ENCODE measurements around the gene LILRB2.
"Not testable (repeated sequence)": the region's sequence is repeated elsewhere in the genome, so short reads cannot be mapped to it uniquely, and the experiment has no call there.

The LILRB2 gene

GRCh38 chr19:54281007-54281728 is at the start of gene LILRB2:
LILRB2 (minus strand) TSS chr19:54281110; CDS start chr19:54280496, 614 bp downstream.
- ATAC-seq, result no peak
- no peak for DNase-seq

GRCh38 chr19:54329476-54330165 is 48.7 kb upstream of the LILRB2 start:
- no peak for ATAC-seq
- DNase-seq, result no peak

- DNase-seq, ATAC-seq: not testable (repeated sequence)
These were observed 47.9 kb upstream of the LILRB2 start for GRCh38 chr19:54328781-54329180.

- no peak for DNase-seq
- no peak for ATAC-seq
These were observed 44.7 kb upstream of the LILRB2 start for GRCh38 chr19:54325631-54326030.

GRCh38 chr19:54325194-54325621 is 44.3 kb upstream of the LILRB2 start:
- peak; percentile 48 for DNase-seq
- peak; percentile 48 for ATAC-seq

GRCh38 chr19:54324071-54324470 is 43.2 kb upstream of the LILRB2 start:
- ATAC-seq, result no peak
- no peak for DNase-seq

- not testable (repeated sequence) for ATAC-seq
These were observed 42.0 kb upstream of the LILRB2 start for GRCh38 chr19:54322934-54323333.

GRCh38 chr19:54322295-54322694 is 41.4 kb upstream of the LILRB2 start:
- DNase-seq, ATAC-seq: not testable (repeated sequence)

More at GRCh38 chr19:54322934-54323333, 42.0 kb upstream of the LILRB2 start:
- not testable (repeated sequence) for DNase-seq

GRCh38 chr19:54319892-54320670 is 39.2 kb upstream of the LILRB2 start:
- DNase-seq (no peak), ATAC-seq (no peak)

- ATAC-seq (no peak), DNase-seq (no peak)
These were observed 38.1 kb upstream of the LILRB2 start for GRCh38 chr19:54319049-54319448.

GRCh38 chr19:54317965-54318240 is 37.0 kb upstream of the LILRB2 start:
- no peak for DNase-seq
- ATAC-seq, result no peak

GRCh38 chr19:54317108-54317964 is 36.4 kb upstream of the LILRB2 start:
- DNase-seq, result no peak
- no peak for ATAC-seq

- no peak for ATAC-seq
- DNase-seq, result no peak
These were observed 35.8 kb upstream of the LILRB2 start for GRCh38 chr19:54316746-54317107.

- ATAC-seq, result no peak
These were observed 35.0 kb upstream of the LILRB2 start for GRCh38 chr19:54315956-54316355.

GRCh38 chr19:54312436-54313377 is 31.8 kb upstream of the LILRB2 start, which contains the start of gene LILRA5:
LILRA5 (minus strand) TSS chr19:54313166; CDS start chr19:54313019, 147 bp downstream.
- peak; percentile 40 for ATAC-seq

More at GRCh38 chr19:54315956-54316355, 35.0 kb upstream of the LILRB2 start:
- DNase-seq, result no peak

GRCh38 chr19:54312011-54312410 is 31.1 kb upstream of the LILRB2 start:
- no peak for DNase-seq
- no peak for ATAC-seq

More at GRCh38 chr19:54312436-54313377, 31.8 kb upstream of the LILRB2 start, which contains the start of gene LILRA5:
- no peak for DNase-seq

- no peak for ATAC-seq
These were observed 30.6 kb upstream of the LILRB2 start for GRCh38 chr19:54311486-54311885.

GRCh38 chr19:54310543-54310942 is 29.6 kb upstream of the LILRB2 start:
- no peak for ATAC-seq
- no peak for DNase-seq

More at GRCh38 chr19:54311486-54311885, 30.6 kb upstream of the LILRB2 start:
- no peak for DNase-seq

GRCh38 chr19:54309811-54310210 is 28.9 kb upstream of the LILRB2 start:
- no peak for DNase-seq
- no peak for ATAC-seq

GRCh38 chr19:54307389-54308020 is 26.6 kb upstream of the LILRB2 start:
- no peak for ATAC-seq
- no peak for DNase-seq
